ENCODE results near the gene ALOX15.
"Not testable (repeated sequence)": the region's sequence is repeated elsewhere in the genome, so short reads cannot be mapped to it uniquely, and the experiment has no call there.

The ALOX15 gene

DNA sequence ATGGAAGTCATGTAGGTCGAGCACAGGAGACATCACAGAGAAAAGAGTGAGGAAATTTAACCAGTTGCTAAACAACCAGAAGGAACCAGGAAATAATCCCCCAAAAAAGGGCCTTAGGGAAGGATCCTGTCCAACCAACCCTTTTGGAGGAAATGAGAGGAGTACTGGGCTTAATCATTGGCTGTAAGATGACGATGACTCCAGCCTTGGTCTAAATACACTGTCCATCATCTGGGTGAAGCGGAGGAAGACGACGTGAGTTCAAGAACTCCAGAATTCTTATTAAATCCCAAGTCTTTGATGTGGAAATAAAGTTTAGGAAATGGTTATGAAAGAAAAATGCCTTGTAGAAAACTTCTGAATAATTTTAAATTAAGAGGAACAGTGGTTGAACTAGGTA, 11.5 kb upstream of the ALOX15 start:
- no peak for DNase-seq

DNA sequence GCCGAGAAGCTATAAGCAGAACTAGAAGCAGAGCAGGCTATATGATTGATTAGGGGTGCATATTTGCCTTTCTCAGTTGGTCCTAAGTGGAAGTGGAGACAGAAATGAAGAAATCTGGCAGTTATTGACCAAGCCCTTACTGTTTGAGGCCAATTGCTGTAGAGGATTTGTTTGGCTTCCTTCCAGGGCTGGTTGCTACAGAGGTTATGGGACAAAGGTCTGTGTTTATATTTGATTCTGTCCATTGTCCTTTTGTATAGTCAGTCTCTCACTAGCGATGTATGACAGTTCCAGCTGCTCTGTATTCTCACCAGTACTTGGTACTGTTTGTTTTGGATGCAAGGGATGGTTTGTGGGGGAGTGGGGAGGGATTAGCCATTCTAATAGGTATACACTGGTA, 7.3 kb upstream of the ALOX15 start:
- DNase-seq = no peak

DNA sequence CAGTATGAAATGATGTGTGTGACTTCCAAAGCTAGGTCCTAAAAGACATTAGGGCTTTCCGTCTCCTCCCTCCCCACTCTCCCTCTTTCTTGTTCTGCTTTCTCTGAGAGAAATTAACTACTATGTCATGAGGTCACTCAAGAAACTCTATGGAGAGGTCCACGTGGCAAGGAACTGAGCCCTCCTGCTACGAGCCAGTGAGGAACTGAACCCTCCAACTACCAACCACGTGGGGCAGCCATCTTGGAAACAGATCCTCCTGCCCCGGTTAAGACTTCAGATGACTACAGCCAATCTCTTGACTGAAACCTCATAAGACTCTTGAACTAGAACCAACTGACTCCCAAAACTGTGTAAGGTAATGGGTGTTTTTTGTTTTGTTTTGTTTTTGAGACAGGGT, 4.2 kb upstream of the ALOX15 start:
- no peak for DNase-seq

DNA sequence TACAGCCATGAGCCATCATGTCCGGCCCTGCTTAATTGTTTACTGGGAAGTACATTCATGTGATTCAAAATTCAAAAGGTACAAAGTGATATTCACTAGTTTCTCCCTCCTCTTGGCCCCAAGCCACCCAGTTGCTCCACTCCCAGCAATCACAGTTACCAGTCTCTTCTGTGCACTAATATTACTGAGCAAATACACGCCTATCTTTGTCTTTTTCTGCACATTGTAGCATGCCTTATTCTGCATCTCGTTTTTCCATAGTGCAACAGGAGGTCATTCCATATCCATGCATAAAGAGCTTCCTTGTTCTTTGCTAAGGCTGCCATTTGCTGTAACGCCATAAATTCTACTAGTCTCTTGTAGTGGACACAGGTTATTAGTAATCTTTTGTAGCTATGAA, 2.2 kb upstream of the ALOX15 start:
- DNase-seq = no peak

DNA sequence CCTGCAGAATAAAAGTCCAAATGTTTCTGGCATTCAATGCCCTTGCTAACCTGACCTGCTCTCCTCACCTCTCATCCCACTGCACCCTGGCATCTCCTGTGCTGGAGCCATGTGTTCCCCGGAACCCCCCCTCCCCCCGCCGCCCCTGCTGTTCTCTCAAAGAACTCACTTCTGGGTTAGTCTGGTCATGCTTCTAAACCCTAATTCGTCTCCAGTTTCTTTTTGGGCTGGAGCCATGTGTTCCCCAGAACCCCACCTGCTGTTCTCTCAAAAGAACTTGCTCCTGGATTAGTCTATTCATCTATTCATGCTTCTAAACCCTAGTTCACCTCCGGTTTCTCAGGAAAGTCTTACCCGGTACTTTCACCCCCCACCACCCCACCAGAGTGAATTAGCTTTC, 808 bp upstream of the ALOX15 start:
- DNase-seq = no peak

DNA sequence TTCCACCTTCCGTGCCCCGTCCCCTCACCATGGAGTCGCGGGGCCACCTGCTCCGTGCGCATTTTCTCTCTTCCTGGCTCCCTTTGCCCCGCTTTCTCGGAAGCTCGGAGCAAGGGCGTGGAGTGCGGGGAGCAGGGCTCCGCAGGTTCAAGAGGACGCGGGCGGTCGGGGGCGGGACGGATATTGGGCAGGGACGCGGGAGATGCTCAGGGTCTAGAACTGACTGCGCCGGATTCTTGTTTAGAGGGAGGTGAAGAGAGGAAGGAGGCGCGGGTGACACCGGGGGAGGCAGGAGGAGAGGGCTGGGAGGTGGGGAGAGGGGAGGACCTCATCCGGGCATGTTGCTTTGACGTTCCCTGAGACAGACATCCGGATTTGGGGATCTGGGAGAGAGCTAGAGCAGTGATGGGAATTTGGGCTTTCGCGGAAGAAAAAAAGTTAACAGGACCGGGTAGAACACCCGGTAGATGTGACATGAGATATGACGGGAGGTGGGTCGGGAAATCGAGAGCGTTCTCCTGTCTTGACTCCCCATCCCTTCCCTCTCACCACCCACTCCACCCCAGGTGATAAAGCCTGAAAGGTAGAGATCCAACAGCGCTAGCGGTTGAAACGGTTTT, 799 bp downstream of the ALOX15 start:
- not testable (repeated sequence) for DNase-seq

DNA sequence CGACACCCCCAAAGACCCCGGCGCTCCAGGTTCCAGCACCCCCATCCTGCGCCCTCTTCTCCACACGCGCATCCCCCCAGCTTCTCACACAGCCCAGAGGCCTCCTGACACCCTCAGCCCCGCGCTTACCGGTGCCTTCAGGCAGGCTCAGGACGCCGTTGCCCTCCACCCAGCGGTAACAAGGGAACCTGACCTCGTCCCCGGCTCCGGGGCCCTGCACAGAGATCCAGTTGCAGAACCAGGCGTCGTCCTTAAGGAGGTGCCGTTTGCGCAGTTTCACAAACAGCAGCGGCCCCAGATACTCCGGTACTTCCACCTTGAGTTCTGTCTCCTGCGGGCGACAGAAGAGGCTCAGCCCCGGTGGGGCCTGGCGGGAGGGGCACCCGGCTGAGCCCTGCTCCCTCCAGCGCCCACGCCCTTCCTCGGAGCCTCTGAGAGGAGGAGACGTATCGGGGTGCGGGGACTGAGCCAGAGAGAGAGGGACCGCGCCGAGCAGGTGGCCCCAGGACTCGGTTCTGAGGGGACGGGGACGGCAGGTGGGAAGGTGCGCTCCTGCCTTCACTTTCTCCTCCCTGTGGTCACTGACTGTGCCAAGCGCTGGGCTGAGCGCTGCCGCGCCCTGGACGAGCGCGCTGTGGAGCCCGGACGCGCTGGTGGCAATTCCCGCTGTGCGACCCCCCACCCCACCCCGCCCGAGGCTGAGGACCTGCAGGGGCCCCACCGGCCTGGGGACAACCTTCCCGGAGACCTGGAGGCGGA, 2.0 kb downstream of the ALOX15 start:
- not testable (repeated sequence) for DNase-seq

DNA sequence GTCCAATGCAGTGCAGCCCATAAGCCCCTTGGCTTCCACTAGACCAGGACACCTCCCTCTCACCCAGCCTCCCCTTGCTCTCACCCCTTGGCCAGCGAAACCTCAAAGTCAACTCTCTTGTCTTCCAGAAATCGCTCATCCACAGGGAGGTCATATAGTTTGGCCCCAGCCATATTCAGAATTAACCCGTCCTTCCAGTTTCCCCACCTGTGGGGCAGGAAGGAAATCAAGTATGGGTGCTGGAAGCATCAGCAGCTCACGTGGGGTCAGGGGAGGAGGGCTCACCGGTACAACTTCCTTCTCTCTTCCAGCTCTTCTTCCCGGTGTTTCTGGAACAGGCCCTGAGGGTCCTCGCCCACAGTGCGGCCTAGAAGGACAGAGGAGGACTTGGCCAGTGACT, 2.7 kb downstream of the ALOX15 start:
- not testable (repeated sequence) for DNase-seq

DNA sequence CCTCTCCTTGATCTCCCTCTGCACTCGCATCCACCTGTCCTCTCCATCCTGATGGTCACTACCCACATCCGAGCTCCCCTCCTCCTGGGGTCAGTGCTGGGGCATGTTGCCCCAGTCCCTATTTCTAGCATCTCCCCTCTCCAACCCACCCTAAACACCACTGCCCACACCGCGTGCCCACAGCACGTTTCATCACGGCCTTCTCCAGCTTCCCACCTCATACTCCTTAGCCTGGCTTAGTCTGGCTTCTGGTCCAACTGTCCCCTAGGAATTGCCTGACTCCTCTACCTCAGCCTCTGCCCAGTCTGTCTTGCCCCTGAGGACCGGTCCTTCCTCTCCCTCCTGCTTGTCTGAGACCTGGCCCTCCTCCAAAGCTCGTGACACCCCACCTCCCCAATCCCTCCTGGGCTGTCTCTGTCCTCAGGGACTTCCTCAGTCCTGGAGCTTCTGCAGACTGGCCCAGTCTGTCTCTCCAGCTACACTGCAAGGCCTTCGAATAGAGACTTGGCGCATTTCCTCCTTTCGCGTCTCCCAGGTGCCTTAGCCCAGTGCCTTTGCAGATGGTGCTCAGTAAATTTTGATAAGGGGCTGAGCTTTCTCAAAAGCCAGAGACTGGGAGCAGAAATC, 4.9 kb downstream of the ALOX15 start:
- no peak for DNase-seq

DNA sequence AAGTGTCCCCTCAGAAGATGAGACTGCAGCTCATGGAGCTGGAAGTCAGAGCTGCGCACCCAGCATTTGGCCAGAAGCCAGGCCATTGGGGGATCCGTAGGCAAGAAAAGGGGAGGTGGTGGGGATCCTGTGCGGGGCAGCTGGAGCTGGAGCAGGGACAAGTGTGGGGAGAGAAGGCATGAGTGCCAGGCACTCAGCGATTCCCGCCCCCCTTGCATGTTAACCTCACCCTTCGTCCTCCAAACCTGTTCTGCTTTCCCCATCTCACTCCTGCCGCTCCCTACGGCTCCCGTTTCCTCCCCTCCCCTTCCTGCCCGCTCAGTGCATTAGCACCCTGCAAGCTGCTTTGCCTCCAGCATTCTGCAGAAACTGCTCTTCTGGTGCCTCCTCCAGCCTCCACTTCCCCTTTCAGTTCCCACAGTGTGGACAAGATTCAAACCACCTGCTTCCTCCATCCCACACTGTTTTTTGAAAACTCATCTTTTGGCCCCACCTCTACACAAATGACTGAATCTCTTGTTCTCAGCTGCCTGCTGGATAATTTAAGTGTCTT, 5.6 kb downstream of the ALOX15 start:
- DNase-seq = no peak

DNA sequence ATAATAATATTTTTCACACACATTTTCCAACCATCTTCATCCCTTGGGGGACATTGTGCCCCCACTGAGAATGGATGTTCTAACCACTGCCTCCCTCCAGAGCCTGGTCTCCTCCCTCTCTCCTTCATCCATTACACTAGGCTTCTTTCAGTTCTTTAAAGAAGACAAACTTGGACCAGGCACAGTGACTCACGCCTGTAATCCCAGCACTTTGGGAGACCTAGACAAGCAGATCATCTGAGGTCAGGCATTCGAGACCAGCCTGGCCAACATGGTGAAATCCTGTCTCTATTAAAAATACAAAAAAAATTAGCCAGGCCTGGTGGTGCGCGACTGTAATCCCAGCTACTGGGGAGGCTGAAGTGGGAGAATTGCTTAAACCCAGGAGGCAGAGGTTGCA, 6.5 kb downstream of the ALOX15 start:
- DNase-seq = no peak

DNA sequence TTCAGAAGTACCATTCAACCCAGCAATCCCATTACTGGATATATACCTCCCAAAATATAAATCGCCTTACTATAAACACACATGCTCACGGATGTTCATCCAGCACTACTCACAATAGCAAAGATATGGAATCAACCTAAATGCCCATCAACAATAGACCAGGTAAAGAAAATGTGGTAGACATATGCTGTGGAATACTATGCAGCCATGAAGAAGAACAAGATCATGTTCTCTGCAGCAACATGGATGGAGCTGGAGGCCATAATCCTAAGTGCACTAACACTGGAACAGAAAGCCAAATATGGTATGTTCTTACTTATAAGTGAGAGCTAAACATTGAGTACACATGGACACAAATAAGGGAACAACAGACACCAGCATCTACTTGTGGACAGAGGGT, 7.8 kb downstream of the ALOX15 start:
- no peak for DNase-seq

DNA sequence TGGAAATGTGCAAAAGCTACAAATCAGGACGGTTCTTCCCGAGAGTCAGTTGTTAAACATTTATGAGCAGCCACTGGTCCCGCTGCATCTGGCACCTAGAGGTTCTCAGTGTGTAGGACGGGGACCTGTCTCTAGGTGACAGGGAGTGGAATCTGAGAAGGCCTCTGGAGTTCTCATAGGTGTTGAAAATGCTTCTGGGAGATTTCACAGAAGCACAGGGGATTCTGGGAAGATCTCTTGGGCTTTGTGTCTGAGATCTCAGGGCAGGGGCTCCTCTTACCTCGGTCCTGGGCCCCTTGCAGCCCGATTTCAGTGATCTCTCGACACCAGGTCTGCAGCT, 8.9 kb downstream of the ALOX15 start:
- DNase-seq = no peak

DNA sequence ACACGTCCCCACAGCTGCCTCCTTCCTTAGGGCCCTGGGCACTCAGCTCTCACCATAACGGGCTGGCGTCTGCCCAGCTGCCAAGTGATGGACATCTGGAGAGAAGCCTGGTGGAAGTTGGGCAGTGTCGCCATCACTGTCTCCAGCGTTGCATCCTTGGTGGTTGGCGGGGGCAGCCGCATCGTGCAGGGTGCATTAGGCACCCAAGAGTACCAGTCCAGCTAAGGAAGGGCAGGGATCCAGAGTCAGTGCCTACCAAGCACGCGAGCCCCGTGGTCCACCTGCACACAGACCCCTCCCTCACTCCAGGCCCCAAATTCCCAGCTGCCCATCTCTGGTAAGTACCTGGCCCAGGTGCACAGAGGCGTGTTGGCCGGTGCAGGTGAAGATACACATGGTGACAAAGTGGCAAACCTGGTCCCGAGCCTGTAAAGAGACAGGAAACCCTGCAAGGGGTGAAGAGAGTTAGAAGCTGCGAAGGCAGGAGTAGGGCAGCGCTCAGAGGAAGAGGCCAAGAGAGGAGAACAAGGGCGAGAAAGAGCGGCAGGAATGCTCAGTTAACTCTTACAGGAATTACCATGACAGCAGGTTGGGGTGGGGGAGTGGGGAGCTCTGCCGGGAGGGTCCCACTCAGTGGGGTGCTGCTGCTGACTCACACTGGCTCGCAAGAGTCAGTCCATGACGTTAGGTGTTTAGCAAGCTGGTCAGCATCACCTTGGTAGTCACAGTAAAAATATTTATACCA, 9.5 kb downstream of the ALOX15 start:
- no peak for DNase-seq

DNA sequence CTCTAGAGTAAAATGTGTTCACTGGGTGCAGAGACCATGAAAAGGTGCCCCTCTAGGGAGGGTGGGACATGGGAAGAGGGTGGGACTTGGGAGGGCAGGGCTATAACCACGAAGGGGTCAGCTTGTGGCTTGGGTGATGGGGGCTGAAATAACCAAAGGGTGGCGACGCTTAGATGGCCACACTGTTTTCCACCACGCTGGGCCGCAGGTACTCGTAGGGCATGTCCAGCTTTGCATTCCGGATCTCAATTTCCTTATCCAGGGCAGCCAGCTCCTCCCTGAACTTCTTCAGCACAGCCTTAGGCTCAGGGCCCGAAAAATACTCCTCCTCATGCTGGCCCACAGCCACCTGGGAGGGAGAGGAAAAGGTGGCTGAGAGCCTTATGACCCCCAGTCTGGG, 10.0 kb downstream of the ALOX15 start:
- no peak for DNase-seq

DNA sequence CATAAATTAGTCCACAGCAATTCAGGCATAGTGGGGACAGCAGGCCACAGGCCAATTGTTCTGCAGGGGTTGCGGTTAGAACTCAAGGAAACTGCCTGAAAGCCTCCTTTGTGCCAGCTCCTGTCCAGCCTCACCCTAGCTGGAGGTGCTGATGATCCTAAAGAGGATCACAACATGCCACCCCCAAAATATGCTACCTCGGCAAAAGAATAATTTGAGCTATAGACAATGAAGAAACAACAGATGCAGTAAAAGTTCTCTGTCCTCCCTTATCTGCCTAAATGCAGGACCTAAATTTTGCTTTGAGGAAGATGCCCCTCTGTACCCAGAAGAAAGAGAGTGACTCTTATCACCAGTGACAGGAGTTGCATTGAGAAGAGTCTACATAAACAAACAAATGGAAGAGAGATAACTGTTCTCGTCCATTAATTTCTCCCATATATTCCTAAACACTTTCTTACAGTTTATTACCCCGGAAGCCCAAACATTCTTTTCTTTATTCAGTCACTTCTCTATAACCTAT, 14.7 kb downstream of the ALOX15 start:
- no peak for DNase-seq

DNA sequence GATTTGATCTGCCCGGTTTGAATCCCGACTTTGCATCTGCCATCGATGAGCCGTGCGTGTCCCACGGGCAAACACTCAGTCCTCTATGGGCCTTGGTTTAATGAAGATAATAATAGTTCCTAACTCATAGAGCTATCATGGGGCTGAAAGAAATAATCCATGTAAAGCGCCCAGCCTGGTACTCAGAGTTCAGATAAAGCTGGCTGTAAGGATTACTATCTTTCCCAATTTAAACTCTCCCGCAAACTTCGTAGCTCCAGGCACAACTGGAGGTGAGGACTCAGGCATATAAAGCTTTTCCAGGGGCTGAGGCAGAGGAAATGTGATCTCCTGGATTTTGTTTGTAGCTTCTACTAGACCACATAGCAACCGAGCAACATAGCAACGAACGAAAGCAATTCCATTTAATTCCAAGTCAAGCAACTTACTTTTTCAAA, 16.3 kb downstream of the ALOX15 start:
- DNase-seq = no peak

DNA sequence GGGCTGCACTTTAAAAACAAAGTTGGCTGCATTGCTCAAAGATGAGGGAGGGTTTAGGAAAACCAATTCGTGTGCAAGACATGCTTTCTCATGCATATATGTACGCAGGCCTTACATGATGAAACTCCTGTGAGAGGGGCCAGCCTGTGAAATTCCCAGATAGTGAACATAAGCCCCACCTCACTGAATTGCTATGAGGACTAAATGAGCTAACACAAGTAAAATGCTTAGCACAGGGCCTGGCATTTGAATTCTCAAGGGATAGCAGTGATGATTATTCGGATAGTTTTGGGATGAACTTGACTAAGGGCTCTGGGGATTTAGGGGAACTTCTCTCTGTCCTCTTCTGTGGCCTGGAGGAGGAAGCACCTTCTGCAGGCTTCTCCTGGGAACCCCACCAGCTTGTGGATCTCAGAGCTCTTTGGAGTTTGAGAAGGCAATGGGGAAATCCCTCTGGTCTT, 17.0 kb downstream of the ALOX15 start:
- DNase-seq = not testable (repeated sequence)

DNA sequence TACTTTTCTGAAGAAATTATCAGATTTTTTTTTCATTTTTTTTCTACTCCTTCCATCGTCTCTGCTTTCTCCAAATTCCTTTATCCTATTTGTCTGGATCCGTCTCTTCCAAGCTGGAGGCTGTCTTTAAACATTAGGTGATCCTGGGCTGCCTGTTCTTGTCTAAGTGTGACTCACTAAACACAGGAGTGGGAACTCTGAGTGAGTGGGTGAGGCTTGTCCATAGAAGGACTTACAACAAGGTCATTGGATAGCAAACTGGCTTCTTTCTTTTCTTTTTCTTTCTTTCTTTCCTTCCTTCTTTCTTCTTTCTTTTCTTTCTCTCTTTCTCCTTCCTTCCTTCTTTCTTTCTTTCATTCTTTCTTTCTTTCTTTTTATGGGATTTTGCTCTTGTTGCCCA, 18.2 kb downstream of the ALOX15 start:
- no peak for DNase-seq

DNA sequence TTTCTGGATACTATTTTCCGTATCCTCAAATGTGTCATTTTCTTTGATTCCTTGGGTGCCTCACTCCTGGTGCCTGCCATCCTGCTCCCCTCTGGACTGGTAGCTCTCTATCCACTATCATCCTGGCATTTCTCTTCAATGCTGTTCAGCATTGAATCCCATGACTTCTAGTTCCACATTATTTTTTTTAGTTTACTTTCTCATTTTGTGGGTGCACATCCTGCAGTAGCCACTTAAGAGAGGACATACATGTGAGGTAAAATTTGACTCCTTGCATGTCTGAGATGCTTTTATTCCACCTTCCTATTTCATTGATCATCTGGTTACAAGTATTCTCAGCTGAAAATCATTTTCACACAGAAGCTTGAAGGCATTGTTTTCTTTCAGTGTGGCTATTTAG, 19.1 kb downstream of the ALOX15 start:
- no peak for DNase-seq

DNA sequence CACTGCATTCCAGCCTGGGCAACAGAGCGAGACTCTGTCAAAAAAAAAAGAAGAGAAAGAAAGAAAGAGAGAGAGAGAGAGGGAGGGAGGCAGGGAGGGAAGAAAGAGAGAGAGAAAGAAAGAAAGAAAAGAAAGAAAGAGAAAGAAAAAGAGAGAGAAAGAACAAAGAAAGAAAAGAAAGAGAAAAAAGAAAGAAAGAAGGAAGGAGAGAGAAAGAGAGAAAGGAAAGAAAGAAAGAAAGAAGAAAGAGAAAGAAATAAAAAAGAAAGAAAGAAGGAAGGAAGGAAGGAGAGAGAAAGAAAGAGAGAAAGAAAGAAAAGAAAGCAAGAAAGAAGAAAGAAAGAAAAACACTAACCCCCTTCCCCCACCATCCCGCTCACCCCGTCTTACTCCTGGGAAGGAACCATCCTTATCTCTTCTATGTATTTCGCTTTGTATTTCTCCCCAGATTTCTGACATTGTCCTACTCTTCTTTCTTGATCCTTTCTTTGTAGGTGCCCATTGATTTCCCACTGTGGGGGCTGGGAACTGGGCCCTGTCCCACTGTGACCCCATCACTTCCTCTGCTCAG, 20.9 kb downstream of the ALOX15 start:
- no peak for DNase-seq

DNA sequence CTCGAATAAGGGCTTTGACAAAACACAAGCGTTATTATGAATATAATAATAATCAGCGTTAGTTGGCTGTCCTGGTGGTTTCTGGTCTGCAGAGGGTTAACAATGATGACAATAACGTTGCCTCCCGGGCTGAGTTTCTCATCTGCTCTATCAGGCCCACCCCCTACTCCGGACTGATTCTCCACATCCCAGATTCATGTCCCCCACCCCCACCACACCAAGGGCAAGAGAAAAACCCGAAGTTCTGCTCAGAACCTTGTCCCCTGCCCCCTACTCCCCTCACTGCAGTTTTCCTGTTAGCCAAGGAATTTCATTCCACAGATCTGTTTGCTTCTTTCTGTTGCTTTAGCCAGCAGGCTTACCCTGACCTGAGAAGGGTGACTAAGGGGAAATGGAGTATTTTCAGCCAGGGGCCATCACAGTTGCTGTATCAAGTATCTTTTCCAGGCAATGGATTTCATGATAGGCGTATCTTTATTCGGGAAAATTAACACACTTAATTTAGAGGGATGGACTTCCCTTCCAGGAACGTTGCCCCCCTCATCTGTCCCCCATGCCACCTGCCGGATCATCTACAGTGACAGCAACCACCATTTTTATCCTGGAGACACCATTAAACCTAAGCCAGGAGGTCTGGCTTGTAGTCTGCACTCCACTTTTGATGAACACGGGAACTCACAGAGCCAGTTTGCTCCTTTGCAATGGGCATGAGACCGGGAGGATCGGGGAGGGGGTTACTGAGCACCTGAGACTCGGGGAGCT, 23.7 kb downstream of the ALOX15 start:
- no peak for DNase-seq

All from cerebellar nuclear complex (tissue), 1 donor.